ENCODE data around the gene LRRC74B.

LRRC74B gene, protein sequence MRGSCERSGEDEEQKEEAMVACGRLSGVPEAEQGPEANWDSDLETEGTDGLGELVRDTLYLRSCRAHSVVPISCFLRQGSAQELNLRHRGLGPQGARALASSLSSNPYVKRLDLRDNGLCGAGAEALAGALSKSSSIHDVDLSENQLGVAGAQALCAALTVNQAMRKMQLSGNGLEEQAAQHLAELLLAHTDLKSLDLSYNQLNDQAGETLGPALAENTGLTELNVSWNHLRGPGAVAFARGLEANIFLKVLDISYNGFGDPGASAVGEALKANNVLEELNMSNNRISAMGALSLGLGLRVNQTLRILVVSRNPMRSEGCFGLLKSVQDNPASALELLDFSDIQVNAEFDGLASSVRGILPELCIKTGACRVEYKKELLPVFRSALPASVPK

GRCh38 chr22:21045585-21046294, at the start of gene LRRC74B:
LRRC74B (plus strand) TSS chr22:21045946; CDS start chr22:21045987, 41 bp downstream.
- Histone ChIP-seq H3K9me3 (ENCODE audit: control insufficient read depth, low read length) (no peaks in the 10 kb centered on the region), H3K4me1 (ENCODE audit: control insufficient read depth, insufficient read depth, low read length) (peaks cover 32% of the 10 kb centered on the region), H3K27me3 (ENCODE audit: control insufficient read depth, insufficient read depth, low read length) (no peaks in the 10 kb centered on the region), H3K36me3 (ENCODE audit: control insufficient read depth, insufficient read depth, low read length) (no peaks in the 10 kb centered on the region), H3K4me3 (ENCODE audit: low read length) (no peak within 1 kb of the TSS), H3K9ac (ENCODE audit: low read length) (peak within 1 kb of the TSS; percentile 33)

DNA sequence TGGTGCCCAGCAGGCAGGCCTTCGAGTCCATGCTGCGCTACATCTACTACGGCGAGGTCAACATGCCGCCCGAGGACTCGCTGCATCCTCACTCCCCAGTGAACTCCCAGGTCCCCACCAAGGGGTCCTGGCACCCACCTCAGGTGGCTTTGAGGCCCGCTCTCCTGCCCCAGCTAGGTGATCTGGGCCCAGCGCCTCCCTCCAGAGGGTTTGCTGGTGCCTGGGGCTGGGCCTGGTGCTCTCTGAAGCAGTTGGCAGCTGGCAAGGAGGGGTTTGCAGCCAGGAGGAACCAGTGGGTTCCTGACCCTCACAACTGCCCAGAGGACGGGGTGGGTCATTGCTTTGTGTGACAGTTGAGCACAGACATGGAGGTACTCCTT, 49.7 kb upstream of the LRRC74B start:
- peaks cover 36% of the 10 kb centered on the region for H3K36me3 ChIP-seq (ENCODE audit: control insufficient read depth, insufficient read depth, low read length)
- no peaks in the 10 kb centered on the region for H3K27me3 ChIP-seq (ENCODE audit: control insufficient read depth, insufficient read depth, low read length)
- no peak overlapping the region for H3K9ac ChIP-seq (ENCODE audit: low read length)
- no peak overlapping the region for H3K4me3 ChIP-seq (ENCODE audit: low read length)
- peaks cover 15% of the 10 kb centered on the region for H3K4me1 ChIP-seq (ENCODE audit: control insufficient read depth, insufficient read depth, low read length)
- no peaks in the 10 kb centered on the region for H3K9me3 ChIP-seq (ENCODE audit: control insufficient read depth, low read length)

GRCh38 chr22:20996598-20997535, 48.9 kb upstream of the LRRC74B start:
- Histone ChIP-seq H3K9ac (ENCODE audit: low read length) (no peak overlapping the region), H3K36me3 (ENCODE audit: control insufficient read depth, insufficient read depth, low read length) (peaks cover 32% of the 10 kb centered on the region), H3K9me3 (ENCODE audit: control insufficient read depth, low read length) (no peaks in the 10 kb centered on the region), H3K27me3 (ENCODE audit: control insufficient read depth, insufficient read depth, low read length) (no peaks in the 10 kb centered on the region), H3K4me1 (ENCODE audit: control insufficient read depth, insufficient read depth, low read length) (peaks cover 21% of the 10 kb centered on the region), H3K4me3 (ENCODE audit: low read length) (no peak overlapping the region)

DNA sequence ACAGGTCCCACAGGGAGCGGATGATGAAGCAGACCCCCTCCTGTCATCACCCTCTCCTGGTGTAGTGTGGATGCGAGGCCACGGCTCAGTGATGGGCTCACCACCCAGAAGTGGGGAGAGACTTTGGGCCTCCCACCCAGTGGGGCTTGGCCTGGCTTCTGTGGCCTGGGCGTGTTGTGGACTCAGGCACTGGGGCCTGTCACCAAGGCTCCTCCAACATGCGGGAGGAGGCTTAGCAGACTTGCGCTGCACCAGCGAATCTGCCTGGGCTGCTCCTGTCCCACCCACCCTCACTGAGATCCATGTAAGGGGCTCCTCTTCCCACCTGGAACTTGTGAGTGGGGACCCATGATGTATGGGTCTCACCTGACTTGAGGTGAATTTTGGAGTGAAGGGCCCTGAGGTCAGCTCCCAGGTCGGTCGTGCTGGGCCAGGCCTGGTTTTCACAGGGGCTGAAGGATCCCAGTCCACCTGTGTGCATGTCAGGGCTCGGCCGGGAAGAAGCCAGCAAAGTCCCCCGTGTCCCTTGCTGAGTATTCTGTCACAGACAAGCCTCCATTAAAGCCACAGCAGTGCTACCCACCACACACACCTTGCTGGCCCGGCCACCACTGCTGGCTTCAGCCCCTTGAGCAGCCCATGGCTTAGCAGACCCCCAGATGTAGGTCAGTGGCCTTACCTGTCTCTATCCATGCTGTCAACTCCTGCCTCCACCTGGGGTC, 48.0 kb upstream of the LRRC74B start:
- Histone ChIP-seq H3K4me3 (ENCODE audit: low read length) (no peak overlapping the region), H3K27me3 (ENCODE audit: control insufficient read depth, insufficient read depth, low read length) (no peaks in the 10 kb centered on the region), H3K9ac (ENCODE audit: low read length) (no peak overlapping the region), H3K9me3 (ENCODE audit: control insufficient read depth, low read length) (no peaks in the 10 kb centered on the region), H3K36me3 (ENCODE audit: control insufficient read depth, insufficient read depth, low read length) (peaks cover 24% of the 10 kb centered on the region), H3K4me1 (ENCODE audit: control insufficient read depth, insufficient read depth, low read length) (peaks cover 21% of the 10 kb centered on the region)

DNA sequence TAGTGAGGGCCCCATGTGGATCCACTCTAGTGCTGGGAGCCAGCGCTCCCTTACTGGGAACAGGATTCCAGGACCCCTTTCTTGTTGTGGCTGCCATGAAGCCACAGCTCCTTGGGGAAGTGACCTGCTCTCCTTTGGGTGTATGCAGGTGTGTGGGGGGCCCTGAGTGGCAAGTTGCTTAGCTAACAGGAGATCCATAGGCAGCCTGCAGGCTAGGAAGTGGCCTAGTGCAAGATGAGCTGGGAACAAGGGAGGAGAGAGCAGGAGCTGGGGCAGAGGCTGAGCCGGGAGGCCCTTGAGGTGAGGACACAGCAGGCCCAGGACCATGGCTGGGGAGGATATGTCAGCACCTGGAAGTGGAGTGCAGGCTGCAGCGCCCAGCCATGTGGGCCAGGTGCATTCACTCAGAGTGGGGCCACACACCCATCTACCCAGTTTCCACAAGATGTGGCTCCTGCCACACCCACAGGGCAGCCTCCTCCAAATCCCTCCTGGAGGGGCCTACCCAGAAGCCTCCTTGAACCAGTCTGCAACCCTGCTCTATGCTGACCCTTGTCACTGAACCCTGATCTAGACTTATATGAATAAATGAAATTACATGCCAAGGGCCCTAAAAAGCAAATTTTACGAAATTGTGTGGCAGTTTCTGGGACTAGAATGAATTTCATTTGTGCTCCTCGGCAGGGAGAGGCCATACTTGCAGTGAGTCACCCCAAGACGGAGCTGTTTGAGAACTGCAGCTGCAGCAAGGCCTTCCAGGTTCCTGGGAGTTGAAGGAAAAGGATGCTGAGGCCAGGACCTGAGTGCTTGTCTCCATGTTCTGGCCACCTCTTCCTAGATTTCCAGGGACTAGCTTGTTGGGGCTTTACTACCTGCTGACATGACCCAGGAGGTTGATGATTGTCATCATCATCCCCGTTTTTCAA, 47.1 kb upstream of the LRRC74B start:
- H3K36me3 ChIP-seq (ENCODE audit: control insufficient read depth, insufficient read depth, low read length): peaks cover 19% of the 10 kb centered on the region
- no peaks in the 10 kb centered on the region for H3K9me3 ChIP-seq (ENCODE audit: control insufficient read depth, low read length)
- no peaks in the 10 kb centered on the region for H3K27me3 ChIP-seq (ENCODE audit: control insufficient read depth, insufficient read depth, low read length)
- H3K9ac ChIP-seq (ENCODE audit: low read length): no peak overlapping the region
- H3K4me3 ChIP-seq (ENCODE audit: low read length): no peak overlapping the region
- H3K4me1 ChIP-seq (ENCODE audit: control insufficient read depth, insufficient read depth, low read length): peaks cover 31% of the 10 kb centered on the region

- Histone ChIP-seq H3K27me3 (ENCODE audit: control insufficient read depth, insufficient read depth, low read length) (no peaks in the 10 kb centered on the region), H3K4me1 (ENCODE audit: control insufficient read depth, insufficient read depth, low read length) (peaks cover 36% of the 10 kb centered on the region), H3K9ac (ENCODE audit: low read length) (no peak overlapping the region), H3K9me3 (ENCODE audit: control insufficient read depth, low read length) (no peaks in the 10 kb centered on the region), H3K4me3 (ENCODE audit: low read length) (no peak overlapping the region), H3K36me3 (ENCODE audit: control insufficient read depth, insufficient read depth, low read length) (peaks cover 19% of the 10 kb centered on the region)
Observed at GRCh38 chr22:20999350-21000206, 46.2 kb upstream of the LRRC74B start.

DNA sequence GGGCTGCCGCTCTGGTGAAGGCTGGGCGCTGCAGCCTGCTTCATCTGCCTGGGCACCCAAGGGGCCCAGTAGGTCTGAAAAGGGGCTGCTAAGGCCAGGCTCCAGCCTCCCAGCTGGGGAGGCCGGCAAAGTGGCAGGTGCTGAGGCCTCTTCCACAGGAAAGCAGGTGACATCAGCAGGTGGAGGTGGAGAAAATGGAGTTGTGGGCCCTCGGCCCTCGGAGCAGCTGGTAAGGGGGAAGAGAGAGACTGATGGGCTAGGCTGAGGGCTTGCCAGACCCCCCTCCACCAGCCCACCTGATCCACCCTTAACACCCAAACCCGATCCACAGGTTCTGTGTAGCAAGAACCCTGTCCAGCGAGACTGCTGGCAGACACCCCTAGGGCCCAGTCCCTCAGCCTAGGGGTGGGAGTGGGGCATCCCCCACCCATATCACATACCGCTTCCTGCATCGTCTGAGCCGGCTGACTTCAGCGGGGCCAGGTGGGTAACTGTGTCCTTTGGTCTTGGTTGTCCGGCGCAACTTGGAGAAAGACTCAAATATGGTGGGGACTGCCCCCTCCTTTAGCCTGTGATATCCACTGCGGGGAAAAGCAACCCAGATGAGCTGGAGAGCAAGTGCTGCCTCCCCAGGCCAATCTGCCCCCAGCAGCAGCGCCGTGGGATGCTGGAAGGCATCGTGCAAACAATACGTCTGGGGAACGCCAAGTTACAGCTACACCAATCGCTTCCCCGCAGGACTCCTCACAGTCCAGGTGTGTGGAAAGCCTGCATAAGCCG, 45.3 kb upstream of the LRRC74B start:
- H3K36me3 ChIP-seq (ENCODE audit: control insufficient read depth, insufficient read depth, low read length): peaks cover 19% of the 10 kb centered on the region
- peak overlapping the region; percentile 70 for H3K4me3 ChIP-seq (ENCODE audit: low read length)
- no peaks in the 10 kb centered on the region for H3K9me3 ChIP-seq (ENCODE audit: control insufficient read depth, low read length)
- H3K27me3 ChIP-seq (ENCODE audit: control insufficient read depth, insufficient read depth, low read length): no peaks in the 10 kb centered on the region
- H3K4me1 ChIP-seq (ENCODE audit: control insufficient read depth, insufficient read depth, low read length): peaks cover 36% of the 10 kb centered on the region
- peak overlapping the region; percentile 91 for H3K9ac ChIP-seq (ENCODE audit: low read length)

DNA sequence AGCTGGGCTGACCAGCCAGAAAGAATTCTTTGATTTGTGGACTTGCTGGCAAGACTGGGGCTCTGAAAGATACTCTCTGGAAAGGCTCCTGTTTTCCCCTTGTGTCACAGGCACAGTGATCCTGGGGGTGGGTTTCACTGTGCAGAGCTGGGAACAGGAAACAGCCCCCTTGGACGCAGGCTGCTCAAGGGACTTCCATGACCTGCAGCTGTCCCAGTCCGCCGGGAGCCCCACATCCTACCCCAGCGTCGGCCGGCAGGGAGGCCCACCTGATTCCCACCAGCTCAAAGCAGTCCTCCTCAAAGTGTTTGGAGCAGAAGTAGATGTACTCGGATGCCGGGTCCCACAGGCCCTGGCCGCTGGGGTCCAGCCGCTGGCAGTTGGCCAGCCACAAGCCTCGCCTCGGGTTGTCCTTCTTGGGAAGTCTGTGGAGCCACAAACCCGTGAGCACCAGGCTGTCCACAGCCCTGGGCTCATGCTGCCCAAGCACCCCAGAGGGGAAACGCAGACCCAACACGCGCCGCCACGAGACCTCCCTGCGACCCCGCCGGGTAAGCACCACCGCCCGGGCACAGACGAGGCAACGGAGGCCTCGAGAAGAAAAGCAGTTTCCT, 44.7 kb upstream of the LRRC74B start:
- Histone ChIP-seq H3K27me3 (ENCODE audit: control insufficient read depth, insufficient read depth, low read length) (no peaks in the 10 kb centered on the region), H3K36me3 (ENCODE audit: control insufficient read depth, insufficient read depth, low read length) (peaks cover 19% of the 10 kb centered on the region), H3K4me1 (ENCODE audit: control insufficient read depth, insufficient read depth, low read length) (peaks cover 36% of the 10 kb centered on the region), H3K9me3 (ENCODE audit: control insufficient read depth, low read length) (no peaks in the 10 kb centered on the region), H3K9ac (ENCODE audit: low read length) (peak overlapping the region; percentile 91), H3K4me3 (ENCODE audit: low read length) (peak overlapping the region; percentile 70)

- H3K9ac ChIP-seq (ENCODE audit: low read length): peak within 1 kb of the TSS; percentile 91
- no peaks in the 10 kb centered on the region for H3K9me3 ChIP-seq (ENCODE audit: control insufficient read depth, low read length)
- peaks cover 17% of the 10 kb centered on the region for H3K36me3 ChIP-seq (ENCODE audit: control insufficient read depth, insufficient read depth, low read length)
- H3K4me1 ChIP-seq (ENCODE audit: control insufficient read depth, insufficient read depth, low read length): peaks cover 36% of the 10 kb centered on the region
- H3K27me3 ChIP-seq (ENCODE audit: control insufficient read depth, insufficient read depth, low read length): no peaks in the 10 kb centered on the region
- peak within 1 kb of the TSS; percentile 70 for H3K4me3 ChIP-seq (ENCODE audit: low read length)
Observed at GRCh38 chr22:21001601-21002325, 44.0 kb upstream of the LRRC74B start, which contains the start of gene THAP7. THAP7 (minus strand) TSS chr22:21002118; CDS start chr22:21001911, 207 bp downstream.
